ENCODE results near the gene GDE1.

DNA sequence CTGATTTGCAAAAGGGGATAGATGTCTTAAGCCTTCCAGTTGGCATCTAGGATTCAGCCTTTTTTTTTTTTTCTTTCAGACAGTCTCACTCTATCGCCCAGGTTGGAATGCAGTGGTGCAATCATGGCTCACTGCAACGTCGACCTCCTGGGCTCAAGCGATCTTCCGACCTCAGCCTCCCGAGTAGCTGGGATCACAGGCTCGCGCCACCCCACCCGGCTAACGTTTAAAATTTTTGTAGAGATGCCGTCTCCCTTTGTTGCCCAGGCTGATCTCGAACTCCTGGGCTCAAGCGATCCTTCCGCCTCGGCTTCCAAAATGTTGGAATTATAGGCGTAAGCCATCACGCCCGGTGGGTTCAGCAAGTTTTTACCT, 1.3 kb upstream of the GDE1 start:
- no peak for TF ChIP-seq CTCF (IDR thresholded peaks at IDR 0.05; ENCODE audit: borderline replicate concordance, extremely low read depth, low read length, poor library complexity, severe bottlenecking)
- no peak for TF ChIP-seq EZH2 (IDR thresholded peaks at IDR 0.05; ENCODE audit: borderline replicate concordance, low read depth, low read length, severe bottlenecking)

Measured in DND-41 (cell line).